Right ventricle myocardium inferior (tissue), 1 donor: ENCODE data around the gene FANCL. TPM values are rescaled to one million over a fixed set of nuclear protein-coding genes. Genes with fewer than 3 reads are reported as not detected.
"Not testable (repeated sequence)": the region's sequence is repeated elsewhere in the genome, so short reads cannot be mapped to it uniquely, and the experiment has no call there.

Experiments
- ATAC-seq: fragments of 200-7000 bp; cut with Tn5 transposase; one replicate; pipeline ENCODE4 v1.9.1; 2020; ENCODE audit warnings: mild to moderate bottlenecking, moderate library complexity
- DNase-seq: peaks from one replicate; pipeline ENCODE4 v3.0.0; 2021; ENCODE audit errors: missing footprints
- intact Hi-C: fragments of 100-400 bp; cut with DNase I; formaldehyde crosslinking; loops from one replicate; pipeline ENCODE4 v1.11.0; 2022
- total RNA-seq: library from RNA; stranded (reverse); fragmentation: NEBNext Ultra II Directional; extraction: Animal tissue kit (Norgen Biotek cat#: 25700); gene quantifications from one replicate; pipeline ENCODE4 v1.2.1, GENCODE V29; 2021
- donor health status: DM: no; HTN: yes; CAD: no; lungs with severe emphysema.

FANCL gene
- total RNA-seq, 1 donor from 2014 or later, result 10.4 TPM

DNA sequence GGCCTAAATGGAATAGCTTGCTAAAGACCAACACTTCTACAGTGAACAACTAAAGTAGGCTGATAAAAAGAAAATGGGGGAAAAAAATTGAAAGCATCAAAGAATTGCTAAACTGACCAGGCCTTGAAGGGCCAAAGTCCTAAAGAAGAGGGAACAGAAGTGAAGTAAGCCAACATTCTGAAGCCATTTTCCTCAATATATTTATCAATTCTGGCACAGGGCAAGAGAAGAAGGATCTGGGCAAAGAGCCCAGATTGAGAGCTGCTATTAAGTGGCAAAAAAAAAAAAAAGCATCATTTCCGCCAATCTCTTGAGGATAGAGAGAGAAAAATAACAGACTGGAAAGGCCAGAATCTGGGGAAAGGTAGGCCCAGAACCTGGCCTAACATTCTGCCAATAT lies 25.7 kb downstream of the FANCL start:
- intact Hi-C loops, result no loop called here
- ATAC-seq (no peak), DNase-seq (no peak)

DNA sequence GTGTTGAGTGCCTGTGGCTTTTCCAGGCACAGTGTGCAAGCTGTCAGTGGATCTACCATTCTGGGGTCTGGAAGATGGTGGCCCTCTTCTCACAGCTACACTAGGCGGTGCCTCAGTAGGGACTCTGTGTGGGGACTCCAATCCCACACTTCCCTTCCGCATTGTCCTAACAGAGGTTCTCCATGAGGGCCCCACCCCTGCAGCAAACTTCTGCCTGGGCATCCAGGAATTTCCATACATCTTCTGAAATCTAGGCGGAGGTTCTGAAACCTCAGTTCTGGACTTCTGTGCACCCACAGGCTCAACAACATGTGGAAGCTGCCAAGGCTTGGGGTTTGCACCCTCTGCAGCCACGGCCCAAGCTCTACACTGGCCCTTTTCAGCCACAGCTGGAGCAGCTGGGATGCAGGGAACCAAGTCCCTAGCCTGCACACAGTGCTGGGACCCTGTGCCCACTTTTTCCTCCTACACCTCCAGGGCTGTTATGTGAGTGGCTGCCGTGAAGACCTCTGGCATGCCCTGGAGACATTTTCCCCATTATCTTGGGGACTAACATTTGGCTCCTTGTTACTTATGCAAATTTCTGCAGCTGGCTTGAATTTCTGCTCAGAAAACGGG lies 30.1 kb downstream of the FANCL start:
- intact Hi-C loops, ATAC-seq: not testable (repeated sequence)
- DNase-seq, result peak; percentile 42

DNA sequence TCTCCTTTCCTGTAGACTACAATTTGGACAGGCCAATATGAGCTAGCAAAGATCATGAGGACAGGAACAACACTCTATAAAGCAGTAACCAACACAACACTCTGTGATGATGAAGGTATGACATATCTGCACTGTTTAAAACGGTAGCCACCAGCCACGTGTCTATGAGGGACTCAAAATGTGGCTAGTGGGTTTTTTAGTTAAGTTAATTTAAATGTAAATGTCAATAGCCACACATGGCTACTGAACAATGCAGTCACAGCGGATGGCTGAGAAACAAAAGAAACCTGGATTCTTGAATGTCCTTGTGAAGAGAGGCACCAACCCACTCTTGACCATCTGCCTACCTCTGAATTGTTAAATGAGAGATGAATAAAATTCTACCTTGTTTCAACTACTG lies 33.9 kb downstream of the FANCL start:
- ATAC-seq, result no peak
- intact Hi-C loops, result no loop called here
- no peak for DNase-seq

DNA sequence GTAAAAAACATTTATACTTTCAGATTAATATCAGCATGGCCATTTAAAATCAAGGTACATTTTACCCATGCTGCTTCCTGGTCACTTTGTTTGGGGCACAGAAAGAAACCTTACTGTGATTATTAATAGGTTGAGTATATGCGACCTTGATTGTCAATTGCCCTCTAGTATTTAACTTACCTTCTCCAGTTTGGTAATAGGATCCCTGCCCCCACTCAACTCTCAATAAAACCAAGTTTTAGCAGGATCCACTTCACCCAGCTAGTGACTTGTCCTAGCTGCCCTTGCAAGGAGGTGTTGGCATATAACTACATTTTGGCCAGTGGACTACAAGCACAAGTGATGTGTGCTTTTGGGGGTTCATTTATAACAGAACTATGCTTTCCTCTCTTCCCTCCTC lies 34.3 kb downstream of the FANCL start:
- DNase-seq, result no peak
- intact Hi-C loops, result no loop called here
- no peak for ATAC-seq

DNA sequence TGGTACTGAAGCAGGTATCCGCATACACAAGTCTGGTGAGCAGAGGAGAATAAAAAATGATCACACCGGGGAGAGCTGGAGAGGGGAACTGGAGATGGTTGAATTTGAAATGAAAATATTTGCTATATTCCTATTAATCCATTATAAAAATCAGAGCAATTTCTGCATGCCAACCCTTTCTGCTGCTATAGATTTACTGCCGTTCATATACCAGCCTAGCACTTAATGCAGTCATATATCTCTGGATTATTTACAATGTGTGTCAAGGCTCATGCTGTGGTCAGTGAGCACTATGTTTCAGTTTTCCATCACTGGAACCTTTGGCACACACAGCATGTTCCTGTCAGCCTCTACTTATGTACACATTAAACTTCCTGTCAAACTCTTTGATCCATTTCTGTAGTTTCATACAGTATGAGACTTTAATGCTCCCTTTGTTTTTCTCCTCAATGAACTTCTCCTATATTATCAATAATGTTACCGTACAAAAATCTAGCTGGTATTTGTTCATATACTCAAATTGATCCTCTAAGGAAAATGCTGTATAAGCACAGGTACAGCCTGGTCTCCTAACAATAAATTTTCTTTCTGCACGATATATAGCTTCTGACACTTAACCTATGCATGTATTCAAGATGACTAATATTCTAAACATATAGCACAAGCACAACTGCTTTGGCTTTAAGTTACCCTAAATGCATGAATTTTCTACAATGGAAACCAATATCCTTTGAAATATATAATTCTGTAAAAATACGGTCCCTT lies 36.7 kb downstream of the FANCL start:
- ATAC-seq, result no peak
- DNase-seq, result no peak
- intact Hi-C loops, result no loop called here

DNA sequence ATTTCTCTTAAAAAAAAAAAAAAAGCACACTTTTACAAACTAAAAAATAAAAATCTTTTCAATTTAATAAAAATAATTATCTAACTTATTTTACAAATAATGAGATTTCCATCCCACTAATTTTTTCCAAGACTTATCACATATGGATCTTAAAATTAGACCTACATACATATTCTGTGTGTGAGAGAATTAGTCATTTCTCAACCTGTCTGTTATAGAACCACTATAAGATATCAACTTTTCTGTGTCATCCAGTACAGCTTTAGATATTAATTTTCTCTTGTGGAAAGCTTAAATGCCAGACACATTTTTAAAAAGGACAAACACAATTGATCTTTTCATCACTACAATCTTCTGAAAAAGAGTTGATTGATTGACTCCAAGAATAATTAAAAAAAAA lies 38.1 kb downstream of the FANCL start:
- DNase-seq (no peak), ATAC-seq (no peak)
- intact Hi-C loops, result no loop called here

DNA sequence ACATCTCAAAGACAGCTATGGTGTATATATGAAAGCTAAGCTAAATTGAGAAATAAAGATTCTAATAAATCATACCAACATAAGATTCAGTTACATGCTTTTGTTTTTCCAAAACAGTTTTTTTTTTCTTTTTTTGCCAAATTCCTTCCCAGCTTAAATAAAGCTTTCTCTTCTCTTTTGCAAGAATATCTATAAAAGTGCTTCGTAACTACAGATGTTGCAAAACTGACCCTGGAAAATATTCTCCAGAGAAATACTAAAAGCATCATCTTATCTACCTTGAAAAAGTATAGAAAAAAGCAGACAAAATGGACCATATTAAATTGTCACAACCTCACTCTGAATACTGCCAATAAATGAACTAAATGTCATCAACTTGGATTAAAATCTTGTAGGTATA lies 38.7 kb downstream of the FANCL start:
- intact Hi-C loops, result no loop called here
- ATAC-seq, result no peak
- no peak for DNase-seq

DNA sequence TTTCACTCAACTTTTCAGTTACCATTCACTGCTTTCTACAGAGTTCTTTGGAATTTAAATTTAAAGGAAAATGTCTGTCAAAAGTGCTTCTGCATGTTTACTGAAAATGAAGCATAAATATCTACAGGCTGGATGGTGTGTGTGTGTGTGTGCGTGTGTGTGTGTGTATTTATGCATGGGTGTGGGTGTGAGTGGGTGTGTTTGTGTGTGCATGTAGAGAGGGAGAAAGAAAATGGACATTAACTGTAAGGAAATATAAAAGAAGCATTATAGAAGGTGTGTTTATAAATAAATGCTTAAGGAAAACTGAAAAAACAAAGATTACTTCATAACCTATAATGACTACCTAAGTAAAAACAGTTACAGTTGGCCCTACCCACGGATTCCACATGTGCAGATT lies 43.2 kb downstream of the FANCL start:
- intact Hi-C loops, result no loop called here
- no peak for ATAC-seq
- no peak for DNase-seq

DNA sequence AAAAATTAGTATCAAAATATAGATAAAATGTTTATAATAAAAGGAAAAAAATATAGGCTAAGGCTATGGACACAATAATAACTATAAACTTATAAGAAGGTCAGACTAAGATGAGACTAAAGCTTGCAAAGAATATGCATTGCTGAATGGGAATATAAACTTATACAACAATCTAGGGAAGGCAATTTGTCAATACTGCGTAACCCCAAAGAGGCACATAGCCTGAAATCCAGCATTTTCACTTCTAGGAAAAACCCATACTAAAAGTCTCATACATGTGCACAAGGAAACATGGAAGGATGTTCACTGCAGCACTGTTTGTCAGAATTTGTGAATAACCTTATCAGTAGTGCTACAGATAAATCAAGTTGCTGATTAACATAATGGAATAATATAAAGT lies 45.5 kb downstream of the FANCL start:
- ATAC-seq, result no peak
- intact Hi-C loops, result no loop called here
- no peak for DNase-seq

DNA sequence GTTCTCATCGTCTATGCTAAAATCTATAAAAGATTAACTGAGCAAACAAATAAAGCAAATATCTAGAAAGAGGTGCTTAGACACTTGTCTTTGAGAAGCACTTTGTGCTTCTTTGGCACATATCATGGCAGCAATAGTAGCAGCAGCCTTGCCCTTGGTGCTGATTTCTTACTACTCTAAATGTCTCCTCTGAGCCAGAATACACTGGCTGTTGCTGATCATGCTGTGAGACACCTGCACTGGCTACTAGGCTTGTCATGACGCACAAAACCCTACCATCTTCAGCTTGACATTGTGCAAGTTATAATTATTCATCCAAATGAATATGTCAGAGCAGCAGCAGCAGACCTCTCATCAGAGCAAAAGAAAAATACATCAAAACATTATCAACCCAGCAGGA lies 46.7 kb downstream of the FANCL start:
- no peak for DNase-seq
- intact Hi-C loops, result no loop called here
- ATAC-seq, result no peak

DNA sequence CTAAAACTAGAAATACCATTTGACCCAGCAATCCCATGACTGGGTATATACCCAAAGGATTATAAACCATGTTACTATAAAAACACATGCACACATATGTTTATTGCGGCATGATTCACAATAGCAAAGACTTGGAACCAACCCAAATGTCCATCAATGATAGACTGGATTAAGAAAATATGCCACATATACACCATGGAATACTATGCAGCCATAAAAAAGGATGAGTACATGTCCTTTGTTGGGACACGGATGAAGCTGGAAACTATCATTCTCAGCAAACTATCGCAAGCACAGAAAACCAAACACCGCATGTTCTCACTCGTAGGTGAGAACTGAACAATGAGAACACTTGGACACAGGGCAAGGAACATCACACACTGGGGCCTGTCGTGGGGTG lies 54.1 kb downstream of the FANCL start:
- ATAC-seq, DNase-seq, intact Hi-C loops: not testable (repeated sequence)

DNA sequence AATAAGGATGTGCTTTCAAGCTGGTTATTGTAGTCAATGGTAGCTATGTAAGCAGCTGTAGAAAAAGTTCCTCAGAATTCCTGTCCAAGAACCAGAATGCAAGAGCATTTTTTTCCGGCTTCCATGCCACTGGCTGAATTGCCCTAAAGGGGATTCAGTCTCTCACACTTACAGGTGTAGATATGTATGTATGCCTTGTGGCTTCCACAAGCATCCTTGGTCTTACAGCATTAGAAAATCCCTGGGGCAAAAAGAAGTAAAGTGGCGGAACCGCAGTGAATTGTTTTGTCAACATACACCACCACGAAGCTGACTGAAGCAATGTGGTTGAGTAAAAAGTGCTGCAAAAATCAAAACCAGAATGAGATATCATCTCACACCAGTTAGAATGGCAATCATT lies 54.6 kb downstream of the FANCL start:
- DNase-seq (no peak), ATAC-seq (no peak)
- intact Hi-C loops, result no loop called here

DNA sequence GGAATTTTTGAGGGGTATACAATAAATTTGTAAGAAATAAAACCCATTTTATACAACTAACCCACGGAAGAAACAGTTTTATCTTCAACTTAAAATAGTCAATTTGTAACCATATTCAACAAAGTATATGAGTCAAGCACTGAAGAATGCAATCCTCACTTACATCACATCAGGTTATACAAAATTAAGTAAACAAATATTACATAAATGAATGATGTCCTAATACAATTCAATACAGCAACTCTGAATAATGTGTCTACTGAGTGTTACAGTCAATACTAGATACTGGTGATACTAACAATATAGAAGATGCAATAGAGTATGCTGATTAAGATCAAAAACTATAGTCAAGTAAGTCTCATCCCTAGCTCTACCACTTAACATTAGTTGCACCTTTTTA lies 58.6 kb downstream of the FANCL start:
- DNase-seq (no peak), ATAC-seq (no peak)
- intact Hi-C loops, result no loop called here

DNA sequence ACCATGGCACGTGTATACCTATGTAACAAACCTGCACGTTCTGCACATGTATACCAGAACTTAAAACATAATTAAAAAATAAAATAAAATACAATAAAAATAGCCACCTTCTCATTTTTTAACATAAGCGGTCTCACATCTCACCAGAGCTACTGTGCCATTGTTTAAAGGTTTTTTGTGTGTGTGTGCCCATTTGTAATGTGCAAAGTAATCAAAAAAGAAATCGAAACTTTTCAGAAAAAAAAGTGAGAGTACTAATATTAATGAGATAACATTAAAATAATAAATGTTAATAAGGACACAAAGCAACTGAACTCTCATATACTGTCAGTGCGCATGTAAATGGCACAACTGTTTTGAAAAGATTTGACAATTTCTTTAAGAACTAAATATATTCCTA lies 60.5 kb downstream of the FANCL start:
- DNase-seq (no peak), ATAC-seq (no peak)
- intact Hi-C loops, result no loop called here

DNA sequence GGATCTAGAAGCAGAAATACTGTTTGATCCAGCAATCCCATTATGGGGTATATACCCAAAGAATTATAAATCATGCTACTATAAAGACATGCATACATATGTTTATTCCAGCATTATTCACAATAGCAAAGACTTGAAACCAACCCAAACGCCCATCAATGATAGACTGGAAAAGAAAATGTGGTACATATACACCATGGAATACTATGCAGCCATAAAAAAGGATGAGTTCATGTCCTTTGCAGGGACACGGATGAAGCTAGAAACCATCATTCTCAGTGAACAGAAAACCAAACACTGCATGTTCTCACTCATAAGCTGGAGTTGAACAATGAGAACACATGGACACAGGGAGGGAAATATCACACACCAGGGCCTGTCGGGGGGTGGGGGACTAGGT lies 61.0 kb downstream of the FANCL start:
- DNase-seq, result peak; percentile 5
- ATAC-seq, intact Hi-C loops: not testable (repeated sequence)

DNA sequence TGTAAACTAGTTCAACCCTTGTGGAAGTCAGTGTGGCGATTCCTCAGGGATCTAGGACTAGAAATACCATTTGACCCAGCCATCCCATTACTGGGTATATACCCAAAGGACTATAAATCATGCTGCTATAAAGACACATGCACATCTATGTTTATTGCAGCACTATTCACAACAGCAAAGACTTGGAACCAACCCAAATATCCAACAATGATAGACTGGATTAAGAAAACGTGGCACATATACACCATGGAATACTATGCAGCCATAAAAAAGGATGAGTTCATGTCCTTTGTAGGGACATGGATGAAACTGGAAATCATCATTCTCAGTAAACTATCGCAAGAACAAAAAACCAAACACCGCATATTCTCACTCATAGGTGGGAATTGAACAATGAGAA lies 63.9 kb downstream of the FANCL start:
- ATAC-seq, DNase-seq, intact Hi-C loops: not testable (repeated sequence)

DNA sequence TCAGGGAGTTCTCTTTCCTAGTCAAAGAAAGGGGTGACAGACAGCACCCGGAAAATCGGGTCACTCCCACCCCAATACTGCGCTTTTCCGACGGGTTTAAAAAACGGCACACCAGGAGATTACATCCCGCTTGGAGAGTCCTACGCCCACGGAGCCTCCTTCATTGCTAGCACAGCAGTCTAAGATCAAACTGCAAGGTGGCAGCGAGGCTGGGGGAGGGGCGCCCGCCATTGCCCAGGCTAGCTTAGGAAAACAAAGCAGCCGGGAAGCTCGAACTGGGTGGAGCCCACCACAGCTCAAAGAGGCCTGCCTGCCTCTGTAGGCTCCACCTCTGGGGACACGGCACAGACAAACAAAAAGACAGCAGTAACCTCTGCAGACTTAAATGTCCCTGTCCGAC lies 69.3 kb downstream of the FANCL start:
- intact Hi-C loops, DNase-seq, ATAC-seq: not testable (repeated sequence)

DNA sequence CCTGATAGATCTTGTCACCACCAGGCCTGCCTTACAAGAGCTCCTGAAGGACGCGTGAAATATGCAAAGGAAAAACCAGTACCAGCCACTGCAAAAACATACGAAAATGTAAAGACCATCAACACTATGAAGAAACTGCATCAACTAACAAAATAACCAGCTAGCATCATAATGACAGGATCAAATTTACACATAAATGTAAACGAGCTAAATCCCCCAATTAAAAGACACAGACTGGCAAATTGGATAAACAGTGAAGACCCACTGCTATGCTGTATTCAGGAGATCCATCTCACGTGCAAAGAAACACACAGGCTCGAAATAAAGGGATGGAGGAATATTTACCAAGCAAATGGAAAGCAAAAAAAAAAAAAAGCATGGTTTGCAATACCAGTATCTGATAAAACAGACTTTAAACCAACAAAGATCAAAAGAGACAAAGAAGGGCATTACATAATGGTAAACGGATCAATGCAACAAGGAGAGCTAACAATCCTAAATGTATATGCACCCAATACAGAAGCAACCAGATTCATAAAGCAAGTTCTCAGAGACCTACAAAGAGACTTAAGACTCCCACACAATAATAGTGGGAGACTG lies 70.7 kb downstream of the FANCL start:
- intact Hi-C loops, ATAC-seq: not testable (repeated sequence)

DNA sequence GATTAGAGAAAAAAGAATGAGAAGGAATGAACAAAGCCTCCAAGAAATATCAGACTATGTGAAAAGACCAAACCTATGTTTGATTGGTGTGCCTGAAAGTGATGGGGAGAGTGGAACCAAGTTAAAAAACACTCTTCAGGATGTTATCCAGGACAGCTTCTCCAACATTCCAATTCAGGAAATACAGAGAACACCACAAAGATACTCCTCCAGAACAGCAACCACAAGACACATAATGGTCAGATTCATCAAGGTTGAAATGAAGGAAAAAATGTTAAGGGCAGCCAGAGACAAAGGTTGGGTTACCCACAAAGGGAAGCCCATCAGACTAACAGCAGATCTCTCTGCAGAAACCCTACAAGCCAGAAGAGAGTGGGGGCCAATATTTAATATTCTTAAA lies 71.3 kb downstream of the FANCL start:
- ATAC-seq, DNase-seq, intact Hi-C loops: not testable (repeated sequence)

More for the DNA sequence above, 70.7 kb downstream of the FANCL start:
- DNase-seq, result not testable (repeated sequence)

DNA sequence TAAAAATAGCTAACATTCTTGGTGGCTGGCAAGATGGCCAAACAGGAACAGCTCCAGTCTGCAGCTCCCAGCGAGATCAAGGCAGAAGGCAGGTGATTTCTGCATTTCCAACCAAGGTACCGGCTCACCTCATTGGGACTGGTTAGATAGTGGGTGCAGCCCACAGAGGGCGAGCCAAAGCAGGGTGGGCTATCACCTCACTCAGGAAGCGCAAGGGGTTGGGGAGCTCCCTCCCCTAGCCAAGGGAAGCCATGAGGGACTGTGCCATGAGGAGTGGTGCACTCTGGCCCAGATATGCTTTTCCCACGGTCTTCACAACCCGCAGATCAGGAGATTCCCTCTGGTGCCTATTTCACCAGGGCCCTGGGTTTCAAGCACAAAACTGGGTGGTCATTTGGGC lies 73.0 kb downstream of the FANCL start:
- intact Hi-C loops, ATAC-seq, DNase-seq: not testable (repeated sequence)
